ENCODE results near the gene PTK6. TPM values are rescaled to one million over a fixed set of nuclear protein-coding genes. Genes with fewer than 3 reads are reported as not detected.

PTK6 gene
- total RNA-seq, 1 donor from 2014 or later, result 0.13 TPM

DNA sequence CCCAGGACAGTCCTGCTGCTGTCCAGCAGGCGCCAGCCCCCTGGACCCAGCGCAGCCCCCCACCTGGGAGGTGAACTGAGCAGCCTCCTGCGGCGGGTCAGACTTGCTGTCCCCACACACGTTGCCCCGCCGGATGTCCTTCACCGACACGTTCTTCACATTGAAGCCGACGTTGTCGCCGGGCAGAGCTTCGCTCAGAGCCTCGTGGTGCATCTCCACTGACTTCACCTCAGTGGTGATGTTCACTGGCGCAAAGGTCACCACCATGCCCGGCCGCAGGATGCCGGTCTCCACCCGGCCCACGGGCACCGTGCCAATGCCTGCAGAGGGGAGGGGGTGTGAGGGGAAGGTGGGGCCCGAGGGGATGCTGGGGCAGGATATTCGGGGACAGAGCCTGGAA is 46.8 kb downstream of the PTK6 start:
- TF ChIP-seq, protein P1, sequence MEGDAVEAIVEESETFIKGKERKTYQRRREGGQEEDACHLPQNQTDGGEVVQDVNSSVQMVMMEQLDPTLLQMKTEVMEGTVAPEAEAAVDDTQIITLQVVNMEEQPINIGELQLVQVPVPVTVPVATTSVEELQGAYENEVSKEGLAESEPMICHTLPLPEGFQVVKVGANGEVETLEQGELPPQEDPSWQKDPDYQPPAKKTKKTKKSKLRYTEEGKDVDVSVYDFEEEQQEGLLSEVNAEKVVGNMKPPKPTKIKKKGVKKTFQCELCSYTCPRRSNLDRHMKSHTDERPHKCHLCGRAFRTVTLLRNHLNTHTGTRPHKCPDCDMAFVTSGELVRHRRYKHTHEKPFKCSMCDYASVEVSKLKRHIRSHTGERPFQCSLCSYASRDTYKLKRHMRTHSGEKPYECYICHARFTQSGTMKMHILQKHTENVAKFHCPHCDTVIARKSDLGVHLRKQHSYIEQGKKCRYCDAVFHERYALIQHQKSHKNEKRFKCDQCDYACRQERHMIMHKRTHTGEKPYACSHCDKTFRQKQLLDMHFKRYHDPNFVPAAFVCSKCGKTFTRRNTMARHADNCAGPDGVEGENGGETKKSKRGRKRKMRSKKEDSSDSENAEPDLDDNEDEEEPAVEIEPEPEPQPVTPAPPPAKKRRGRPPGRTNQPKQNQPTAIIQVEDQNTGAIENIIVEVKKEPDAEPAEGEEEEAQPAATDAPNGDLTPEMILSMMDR (IDR thresholded peaks at IDR 0.05), result no peak
- Mint-ChIP-seq H3K4me1 (ENCODE audit: unreplicated experiment) (no peaks in the 10 kb centered on the region), H3K4me3 (ENCODE audit: unreplicated experiment) (no peak overlapping the region), H3K27ac (ENCODE audit: unreplicated experiment) (no peak overlapping the region), H3K36me3 (ENCODE audit: unreplicated experiment) (no peaks in the 10 kb centered on the region), H3K9me3 (ENCODE audit: unreplicated experiment) (no peaks in the 10 kb centered on the region), H3K27me3 (ENCODE audit: unreplicated experiment) (peaks cover 8% of the 10 kb centered on the region)
- DNase-seq (ENCODE audit: extremely low spot score, unreplicated experiment), result no peak

DNA sequence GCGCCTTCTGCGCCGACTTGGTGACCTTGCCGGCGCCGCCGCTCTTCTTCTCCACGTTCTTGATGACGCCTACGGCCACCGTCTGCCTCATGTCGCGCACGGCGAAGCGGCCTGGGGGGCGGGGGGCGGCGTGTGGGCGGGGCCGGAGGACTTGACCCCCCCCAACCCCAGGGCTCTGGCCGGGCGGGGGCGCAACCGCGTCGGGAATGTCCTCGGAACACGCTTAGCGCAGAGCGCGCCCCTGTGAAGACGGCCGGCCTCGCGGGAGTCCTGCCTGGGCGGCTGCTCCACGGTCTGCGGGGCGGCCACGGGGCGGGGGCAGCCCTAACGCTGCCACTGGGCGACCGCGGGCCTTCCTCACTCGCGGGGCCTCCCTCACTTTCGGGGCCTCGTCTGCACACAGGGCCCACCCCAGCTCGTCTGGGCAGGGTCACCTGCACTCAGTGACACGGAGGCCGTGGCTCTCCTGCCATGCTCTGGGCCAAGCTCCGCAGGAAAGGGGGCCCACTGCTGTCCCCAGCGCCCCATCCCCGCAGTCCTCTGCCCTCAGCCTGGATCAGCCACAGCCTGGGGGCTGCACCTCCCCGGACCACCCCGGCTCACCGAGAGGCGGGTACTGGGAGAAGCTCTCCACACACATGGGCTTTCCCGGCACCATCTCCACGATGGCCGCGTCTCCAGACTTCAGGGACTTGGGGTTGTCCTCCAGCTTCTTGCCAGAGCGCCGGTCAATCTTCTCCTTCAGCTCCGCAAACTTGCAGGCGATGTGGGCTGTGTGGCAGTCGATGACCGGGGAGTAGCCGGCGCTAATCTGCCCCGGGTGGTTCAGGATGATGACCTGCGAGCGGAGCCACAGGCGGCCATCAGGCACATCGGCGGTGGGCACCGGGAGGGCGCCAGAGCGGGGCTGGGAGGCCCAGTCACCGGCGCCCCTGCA is 48.6 kb downstream of the PTK6 start:
- Mint-ChIP-seq H3K36me3 (ENCODE audit: unreplicated experiment) (no peaks in the 10 kb centered on the region), H3K27me3 (ENCODE audit: unreplicated experiment) (peaks cover 11% of the 10 kb centered on the region), H3K27ac (ENCODE audit: unreplicated experiment) (no peak overlapping the region), H3K4me3 (ENCODE audit: unreplicated experiment) (no peak overlapping the region), H3K4me1 (ENCODE audit: unreplicated experiment) (no peaks in the 10 kb centered on the region), H3K9me3 (ENCODE audit: unreplicated experiment) (no peaks in the 10 kb centered on the region)
- TF ChIP-seq, protein P1 (IDR thresholded peaks at IDR 0.05), result no peak
- no peak for DNase-seq (ENCODE audit: extremely low spot score, unreplicated experiment)

DNA sequence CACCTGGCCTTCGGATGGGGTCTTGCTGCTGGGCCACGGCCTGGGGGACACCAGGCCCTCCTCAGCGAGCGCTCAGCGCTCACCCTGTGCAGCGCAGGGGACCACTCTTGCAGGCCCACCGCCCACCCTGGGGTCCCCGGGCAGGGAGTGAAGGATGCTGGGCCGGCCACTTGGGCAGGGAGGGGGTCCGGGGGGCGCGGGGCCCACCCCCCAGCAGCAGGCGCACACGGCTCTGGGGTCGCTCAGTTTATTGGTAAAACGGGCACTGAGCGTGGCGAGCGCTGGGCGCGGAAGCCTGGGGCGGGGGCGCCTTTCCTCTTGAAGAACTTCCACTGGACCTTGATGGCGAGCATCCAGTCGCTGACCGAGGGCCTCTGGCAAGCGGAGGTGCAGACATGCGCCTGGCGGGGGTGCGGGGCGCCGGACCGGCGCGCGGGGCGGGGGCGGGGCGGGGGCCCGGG is 49.4 kb downstream of the PTK6 start:
- Mint-ChIP-seq H3K27me3 (ENCODE audit: unreplicated experiment) (peaks cover 13% of the 10 kb centered on the region), H3K4me3 (ENCODE audit: unreplicated experiment) (no peak overlapping the region), H3K27ac (ENCODE audit: unreplicated experiment) (no peak overlapping the region), H3K4me1 (ENCODE audit: unreplicated experiment) (peaks cover 2% of the 10 kb centered on the region), H3K9me3 (ENCODE audit: unreplicated experiment) (no peaks in the 10 kb centered on the region), H3K36me3 (ENCODE audit: unreplicated experiment) (no peaks in the 10 kb centered on the region)
- DNase-seq (ENCODE audit: extremely low spot score, unreplicated experiment), result no peak
- TF ChIP-seq, protein P1 (IDR thresholded peaks at IDR 0.05), result no peak

DNA sequence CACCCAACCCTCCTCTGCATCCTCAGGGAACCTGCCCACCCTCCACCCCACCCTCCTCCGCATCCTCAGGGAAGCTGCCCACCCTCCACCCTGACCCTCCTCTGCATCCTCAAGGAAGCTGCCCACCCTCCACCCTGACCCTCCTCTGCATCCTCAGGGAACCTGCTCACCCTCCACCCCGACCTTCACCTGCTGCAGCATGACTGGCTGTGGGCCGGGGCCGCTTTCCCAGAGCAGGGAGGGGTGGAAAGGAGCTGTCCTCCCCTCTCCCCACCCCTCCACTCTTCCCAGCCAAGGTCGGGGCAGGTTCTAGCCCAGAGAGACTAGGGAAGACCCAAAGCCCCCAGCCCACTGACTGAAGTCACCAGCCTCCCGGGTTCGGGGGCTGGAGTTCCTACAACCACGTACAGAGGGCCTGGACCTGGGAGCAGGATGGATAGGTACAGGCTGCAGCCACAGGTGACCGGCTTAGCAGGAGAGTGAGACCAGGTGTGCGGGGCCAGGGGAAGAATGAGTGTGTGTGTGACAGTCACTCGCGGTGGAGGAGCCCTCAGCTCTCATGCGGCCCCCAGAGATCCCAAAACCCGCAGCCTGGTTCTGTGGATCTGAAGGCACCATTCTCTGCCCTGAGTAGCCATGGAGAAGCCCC is 49.9 kb downstream of the PTK6 start:
- H3K4me3 Mint-ChIP-seq (ENCODE audit: unreplicated experiment), result no peak overlapping the region

More for the DNA sequence above, 49.9 kb downstream of the PTK6 start:
- H3K9me3 Mint-ChIP-seq (ENCODE audit: unreplicated experiment), result no peaks in the 10 kb centered on the region
- H3K27me3 Mint-ChIP-seq (ENCODE audit: unreplicated experiment), result peaks cover 15% of the 10 kb centered on the region
- H3K27ac Mint-ChIP-seq (ENCODE audit: unreplicated experiment), result no peak overlapping the region
- no peaks in the 10 kb centered on the region for H3K36me3 Mint-ChIP-seq (ENCODE audit: unreplicated experiment)
- peaks cover 7% of the 10 kb centered on the region for H3K4me1 Mint-ChIP-seq (ENCODE audit: unreplicated experiment)
- DNase-seq (ENCODE audit: extremely low spot score, unreplicated experiment), result no peak
- TF ChIP-seq, protein P1 (IDR thresholded peaks at IDR 0.05), result no peak
